ENCODE measurements around the gene EMC10. TPM values are rescaled to one million over a fixed set of nuclear protein-coding genes. Genes with fewer than 3 reads are reported as not detected.

The EMC10 gene
- total RNA-seq, 1 experiment from 2014 or later, result 108 TPM

- Histone ChIP-seq H3K4me1 (ENCODE audit: insufficient read depth, low read length, poor library complexity, severe bottlenecking) (no peaks in the 10 kb centered on the region), H3K9me3 (ENCODE audit: low read depth, low read length, poor library complexity, severe bottlenecking) (no peaks in the 10 kb centered on the region), H3K27me3 (replicated peaks; ENCODE audit: insufficient read depth, low read depth, low read length, poor library complexity) (no peaks in the 10 kb centered on the region), H3K36me3 (ENCODE audit: insufficient read depth, low read length, poor library complexity, severe bottlenecking) (peaks cover 32% of the 10 kb centered on the region), H3K27ac (ENCODE audit: low read depth, low read length, poor library complexity, severe bottlenecking) (no peak overlapping the region), H3K4me3 (ENCODE audit: low read depth, low read length, poor library complexity, severe bottlenecking) (peak overlapping the region; percentile 89)
- ChIA-PET POLR2A (ENCODE audit: low non-redundant PET) (no interaction called here), CTCF (no interaction called here)
- DNase-seq (ENCODE audit: low spot score), result no peak
- no TSS peak for BruUV-seq (replicated peaks)
- intact Hi-C loops (cut with micrococcal nuclease; ENCODE audit: unreplicated experiment), result no loop called here
- TF ChIP-seq CTCF (conservative IDR thresholded peaks at IDR 0.05; ENCODE audit: low read depth, low read length) (no peak), EZH2 (IDR thresholded peaks at IDR 0.05; ENCODE audit: borderline replicate concordance, low read depth, low read length, poor library complexity, severe bottlenecking) (no peak)
These were observed 1.6 kb downstream of the EMC10 start for GRCh38 chr19:50477751-50478515.

- Histone ChIP-seq H3K27me3 (replicated peaks; ENCODE audit: insufficient read depth, low read depth, low read length, poor library complexity) (no peaks in the 10 kb centered on the region), H3K27ac (ENCODE audit: low read depth, low read length, poor library complexity, severe bottlenecking) (no peak overlapping the region), H3K4me1 (ENCODE audit: insufficient read depth, low read length, poor library complexity, severe bottlenecking) (no peaks in the 10 kb centered on the region), H3K4me3 (ENCODE audit: low read depth, low read length, poor library complexity, severe bottlenecking) (no peak overlapping the region), H3K9me3 (ENCODE audit: low read depth, low read length, poor library complexity, severe bottlenecking) (no peaks in the 10 kb centered on the region), H3K36me3 (ENCODE audit: insufficient read depth, low read length, poor library complexity, severe bottlenecking) (peaks cover 32% of the 10 kb centered on the region)
- ChIA-PET POLR2A (ENCODE audit: low non-redundant PET) (no interaction called here), CTCF (no interaction called here)
- peak; percentile 31 for DNase-seq (ENCODE audit: low spot score)
- no peak for TF ChIP-seq EZH2 (IDR thresholded peaks at IDR 0.05; ENCODE audit: borderline replicate concordance, low read depth, low read length, poor library complexity, severe bottlenecking)
- peak; percentile 56 for TF ChIP-seq CTCF (conservative IDR thresholded peaks at IDR 0.05; ENCODE audit: low read depth, low read length)
- BruUV-seq (replicated peaks), result no TSS peak
- intact Hi-C loops (cut with micrococcal nuclease; ENCODE audit: unreplicated experiment), result no loop called here
These were observed 2.8 kb downstream of the EMC10 start for GRCh38 chr19:50478901-50479715.

GRCh38 chr19:50479761-50480251 lies 3.5 kb downstream of the EMC10 start:
- Histone ChIP-seq H3K27me3 (replicated peaks; ENCODE audit: insufficient read depth, low read depth, low read length, poor library complexity) (no peaks in the 10 kb centered on the region), H3K27ac (ENCODE audit: low read depth, low read length, poor library complexity, severe bottlenecking) (no peak overlapping the region), H3K4me3 (ENCODE audit: low read depth, low read length, poor library complexity, severe bottlenecking) (no peak overlapping the region), H3K36me3 (ENCODE audit: insufficient read depth, low read length, poor library complexity, severe bottlenecking) (peaks cover 32% of the 10 kb centered on the region), H3K4me1 (ENCODE audit: insufficient read depth, low read length, poor library complexity, severe bottlenecking) (no peaks in the 10 kb centered on the region), H3K9me3 (ENCODE audit: low read depth, low read length, poor library complexity, severe bottlenecking) (no peaks in the 10 kb centered on the region)
- no peak for DNase-seq (ENCODE audit: low spot score)
- CTCF ChIA-PET, result no interaction called here
- TF ChIP-seq CTCF (conservative IDR thresholded peaks at IDR 0.05; ENCODE audit: low read depth, low read length) (no peak), EZH2 (IDR thresholded peaks at IDR 0.05; ENCODE audit: borderline replicate concordance, low read depth, low read length, poor library complexity, severe bottlenecking) (no peak)
- POLR2A ChIA-PET (ENCODE audit: low non-redundant PET), result no interaction called here
- no TSS peak for BruUV-seq (replicated peaks)
- intact Hi-C loops (cut with micrococcal nuclease; ENCODE audit: unreplicated experiment), result no loop called here
